GM23338 (cell line): Measurements from ENCODE around the gene ZDHHC18. TPM values are rescaled to one million over a fixed set of nuclear protein-coding genes. Genes with fewer than 3 reads are reported as not detected.

ENCODE experiments used
- ATAC-seq: fragments of 200-7000 bp; cut with Tn5 transposase; 3 replicates; pipeline ENCODE4 v1.9.1; 2020
- DNase-seq: peaks from one replicate; pipeline ENCODE4 v3.0.0-alpha.2; 2015; ENCODE audit warnings: low spot score
- H2AFZ ChIP-seq: fragments of 200-600 bp; sonication (generic); 2 replicates; pipeline ENCODE4 v1.8.0; 2016; ENCODE audit warnings: antibody characterized with exemption, mild to moderate bottlenecking, moderate library complexity
- H3F3A ChIP-seq: fragments of 200-600 bp; sonication (generic); replicated peaks from 2 replicates; pipeline ENCODE4 v1.8.0; 2017; ENCODE audit warnings: antibody characterized with exemption, mixed run types, low read depth
- H3K27ac ChIP-seq: fragments of 200-600 bp; sonication (generic); 2 replicates; pipeline ENCODE4 v1.6.1; 2016; ENCODE audit warnings: low read depth
- H3K27me3 ChIP-seq: fragments of 200-600 bp; sonication (generic); 2 replicates; pipeline ENCODE4 v1.8.0; 2016; ENCODE audit warnings: mild to moderate bottlenecking, mixed run types, moderate library complexity; ENCODE audit not compliant: insufficient read depth
- H3K36me3 ChIP-seq: fragments of 200-600 bp; sonication (generic); 2 replicates; pipeline ENCODE4 v1.8.0; 2016; ENCODE audit warnings: mild to moderate bottlenecking; ENCODE audit not compliant: insufficient read depth
- H3K4me1 ChIP-seq: fragments of 200-600 bp; sonication (generic); 2 replicates; pipeline ENCODE4 v1.8.0; 2016; ENCODE audit warnings: mild to moderate bottlenecking, moderate library complexity; ENCODE audit not compliant: insufficient read depth
- H3K4me2 ChIP-seq: fragments of 200-600 bp; sonication (generic); 2 replicates; pipeline ENCODE4 v1.7.1; 2017; ENCODE audit warnings: mixed run types
- H3K4me3 ChIP-seq: fragments of 200-600 bp; sonication (generic); 2 replicates; pipeline ENCODE4 v1.6.1; 2016; ENCODE audit warnings: mixed run types
- H3K79me2 ChIP-seq: fragments of 200-600 bp; sonication (generic); replicated peaks from 2 replicates; pipeline ENCODE4 v1.8.0; 2017; ENCODE audit warnings: mild to moderate bottlenecking; ENCODE audit not compliant: insufficient read depth
- H3K9me2 ChIP-seq: fragments of 200-600 bp; sonication (generic); 2 replicates; pipeline ENCODE4 v1.8.0; 2017; ENCODE audit not compliant: insufficient read depth
- H4K20me1 ChIP-seq: fragments of 200-600 bp; sonication (generic); replicated peaks from 2 replicates; pipeline ENCODE4 v1.8.0; 2017; ENCODE audit warnings: mild to moderate bottlenecking; ENCODE audit not compliant: insufficient read depth
- H3K27ac Mint-ChIP-seq: 2 replicates; pipeline ENCODE4 v1.8.0; 2020; ENCODE audit warnings: inconsistent platforms, mild to moderate bottlenecking, moderate library complexity, mixed read lengths
- H3K27me3 Mint-ChIP-seq: 3 replicates; pipeline ENCODE4 v1.8.0; 2022; ENCODE audit warnings: low read depth, mild to moderate bottlenecking, moderate library complexity, mixed read lengths, inconsistent platforms; ENCODE audit not compliant: insufficient read depth, poor library complexity
- H3K36me3 Mint-ChIP-seq: 3 replicates; pipeline ENCODE4 v1.8.0; 2021; ENCODE audit warnings: low read depth, mild to moderate bottlenecking, inconsistent platforms, moderate library complexity, mixed read lengths
- H3K4me1 Mint-ChIP-seq: 3 replicates; pipeline ENCODE4 v1.8.0; 2020; ENCODE audit warnings: mild to moderate bottlenecking, inconsistent platforms, mixed read lengths
- H3K4me3 Mint-ChIP-seq: 3 replicates; pipeline ENCODE4 v1.8.0; 2021; ENCODE audit warnings: moderate library complexity, mild to moderate bottlenecking, inconsistent platforms, mixed read lengths
- H3K9me3 Mint-ChIP-seq: 3 replicates; pipeline ENCODE4 v1.8.0; 2020; ENCODE audit warnings: moderate library complexity, mild to moderate bottlenecking, inconsistent platforms, mixed read lengths
- POLR2AphosphoS5 ChIP-seq: IDR thresholded peaks from 2 replicates; pipeline ENCODE4 v1.6.1; 2016; ENCODE audit warnings: antibody characterized with exemption, low read depth
- polyA plus RNA-seq: library from polyadenylated mRNA; unstranded; fragments of >200 nt; fragmentation: Nextera tagmentation; extraction: Ambion mirVana; gene quantifications from 2 replicates; pipeline ENCODE4 v1.2.1, GENCODE V29; 2016
- total RNA-seq: library from RNA; depleted of rRNA; stranded (reverse); fragments of >200 nt; shearing (Covaris generic); gene quantifications from 2 replicates; pipeline ENCODE4 v1.2.3, GENCODE V29; 2014
- TF ChIP-seq, protein P1 (sequence below): fragments of 250-450 bp; sonication (Bioruptor Pico); IDR thresholded peaks from 2 replicates; pipeline ENCODE4 v1.5.0; 2020; ENCODE audit warnings: mild to moderate bottlenecking, moderate library complexity

Gene ZDHHC18
- total and polyA plus RNA-seq, 2 experiments from 2014 or later: 6.3 to 26.8 TPM

DNA sequence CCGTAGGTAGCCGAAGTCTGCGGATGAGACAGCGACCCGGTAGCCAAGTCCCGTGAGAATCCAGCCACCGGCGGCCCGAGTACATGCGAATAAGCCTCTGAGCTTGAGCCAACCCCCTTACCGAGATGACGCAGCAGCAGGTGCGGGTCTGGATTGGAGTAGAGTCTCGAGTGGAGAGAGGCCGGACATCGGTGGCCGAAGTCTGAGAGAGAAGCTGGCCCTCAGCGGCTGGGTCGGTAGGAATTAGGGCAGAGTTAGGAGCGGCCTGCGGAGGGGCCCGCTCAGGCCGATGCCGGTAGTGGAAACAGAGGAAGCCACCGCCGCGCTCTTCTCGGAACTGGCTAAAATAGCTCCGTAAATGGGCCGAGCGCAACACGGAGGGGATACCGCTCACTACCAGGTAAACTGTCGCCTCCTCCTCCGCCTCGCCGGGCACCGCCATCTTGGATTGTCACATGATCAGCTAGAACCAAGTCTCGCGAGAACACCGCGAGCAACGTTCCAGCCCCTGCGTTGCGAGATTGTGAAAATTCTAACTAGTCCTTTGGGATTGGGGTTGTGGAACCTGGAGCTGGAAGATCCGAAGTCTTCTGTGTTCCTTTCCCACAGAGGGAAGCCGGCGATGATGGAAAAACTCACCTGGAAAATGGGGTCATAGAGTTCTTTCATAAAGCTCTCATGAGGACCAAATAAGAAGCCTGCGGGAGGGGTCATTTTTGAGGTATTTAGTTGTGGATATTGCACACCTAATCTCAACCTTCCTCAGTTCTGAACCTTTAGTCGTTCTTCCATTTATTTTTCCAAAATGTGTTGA lies 73.7 kb downstream of the ZDHHC18 start, which contains the start of gene GPATCH3 (continued):
- TF ChIP-seq, protein P1, sequence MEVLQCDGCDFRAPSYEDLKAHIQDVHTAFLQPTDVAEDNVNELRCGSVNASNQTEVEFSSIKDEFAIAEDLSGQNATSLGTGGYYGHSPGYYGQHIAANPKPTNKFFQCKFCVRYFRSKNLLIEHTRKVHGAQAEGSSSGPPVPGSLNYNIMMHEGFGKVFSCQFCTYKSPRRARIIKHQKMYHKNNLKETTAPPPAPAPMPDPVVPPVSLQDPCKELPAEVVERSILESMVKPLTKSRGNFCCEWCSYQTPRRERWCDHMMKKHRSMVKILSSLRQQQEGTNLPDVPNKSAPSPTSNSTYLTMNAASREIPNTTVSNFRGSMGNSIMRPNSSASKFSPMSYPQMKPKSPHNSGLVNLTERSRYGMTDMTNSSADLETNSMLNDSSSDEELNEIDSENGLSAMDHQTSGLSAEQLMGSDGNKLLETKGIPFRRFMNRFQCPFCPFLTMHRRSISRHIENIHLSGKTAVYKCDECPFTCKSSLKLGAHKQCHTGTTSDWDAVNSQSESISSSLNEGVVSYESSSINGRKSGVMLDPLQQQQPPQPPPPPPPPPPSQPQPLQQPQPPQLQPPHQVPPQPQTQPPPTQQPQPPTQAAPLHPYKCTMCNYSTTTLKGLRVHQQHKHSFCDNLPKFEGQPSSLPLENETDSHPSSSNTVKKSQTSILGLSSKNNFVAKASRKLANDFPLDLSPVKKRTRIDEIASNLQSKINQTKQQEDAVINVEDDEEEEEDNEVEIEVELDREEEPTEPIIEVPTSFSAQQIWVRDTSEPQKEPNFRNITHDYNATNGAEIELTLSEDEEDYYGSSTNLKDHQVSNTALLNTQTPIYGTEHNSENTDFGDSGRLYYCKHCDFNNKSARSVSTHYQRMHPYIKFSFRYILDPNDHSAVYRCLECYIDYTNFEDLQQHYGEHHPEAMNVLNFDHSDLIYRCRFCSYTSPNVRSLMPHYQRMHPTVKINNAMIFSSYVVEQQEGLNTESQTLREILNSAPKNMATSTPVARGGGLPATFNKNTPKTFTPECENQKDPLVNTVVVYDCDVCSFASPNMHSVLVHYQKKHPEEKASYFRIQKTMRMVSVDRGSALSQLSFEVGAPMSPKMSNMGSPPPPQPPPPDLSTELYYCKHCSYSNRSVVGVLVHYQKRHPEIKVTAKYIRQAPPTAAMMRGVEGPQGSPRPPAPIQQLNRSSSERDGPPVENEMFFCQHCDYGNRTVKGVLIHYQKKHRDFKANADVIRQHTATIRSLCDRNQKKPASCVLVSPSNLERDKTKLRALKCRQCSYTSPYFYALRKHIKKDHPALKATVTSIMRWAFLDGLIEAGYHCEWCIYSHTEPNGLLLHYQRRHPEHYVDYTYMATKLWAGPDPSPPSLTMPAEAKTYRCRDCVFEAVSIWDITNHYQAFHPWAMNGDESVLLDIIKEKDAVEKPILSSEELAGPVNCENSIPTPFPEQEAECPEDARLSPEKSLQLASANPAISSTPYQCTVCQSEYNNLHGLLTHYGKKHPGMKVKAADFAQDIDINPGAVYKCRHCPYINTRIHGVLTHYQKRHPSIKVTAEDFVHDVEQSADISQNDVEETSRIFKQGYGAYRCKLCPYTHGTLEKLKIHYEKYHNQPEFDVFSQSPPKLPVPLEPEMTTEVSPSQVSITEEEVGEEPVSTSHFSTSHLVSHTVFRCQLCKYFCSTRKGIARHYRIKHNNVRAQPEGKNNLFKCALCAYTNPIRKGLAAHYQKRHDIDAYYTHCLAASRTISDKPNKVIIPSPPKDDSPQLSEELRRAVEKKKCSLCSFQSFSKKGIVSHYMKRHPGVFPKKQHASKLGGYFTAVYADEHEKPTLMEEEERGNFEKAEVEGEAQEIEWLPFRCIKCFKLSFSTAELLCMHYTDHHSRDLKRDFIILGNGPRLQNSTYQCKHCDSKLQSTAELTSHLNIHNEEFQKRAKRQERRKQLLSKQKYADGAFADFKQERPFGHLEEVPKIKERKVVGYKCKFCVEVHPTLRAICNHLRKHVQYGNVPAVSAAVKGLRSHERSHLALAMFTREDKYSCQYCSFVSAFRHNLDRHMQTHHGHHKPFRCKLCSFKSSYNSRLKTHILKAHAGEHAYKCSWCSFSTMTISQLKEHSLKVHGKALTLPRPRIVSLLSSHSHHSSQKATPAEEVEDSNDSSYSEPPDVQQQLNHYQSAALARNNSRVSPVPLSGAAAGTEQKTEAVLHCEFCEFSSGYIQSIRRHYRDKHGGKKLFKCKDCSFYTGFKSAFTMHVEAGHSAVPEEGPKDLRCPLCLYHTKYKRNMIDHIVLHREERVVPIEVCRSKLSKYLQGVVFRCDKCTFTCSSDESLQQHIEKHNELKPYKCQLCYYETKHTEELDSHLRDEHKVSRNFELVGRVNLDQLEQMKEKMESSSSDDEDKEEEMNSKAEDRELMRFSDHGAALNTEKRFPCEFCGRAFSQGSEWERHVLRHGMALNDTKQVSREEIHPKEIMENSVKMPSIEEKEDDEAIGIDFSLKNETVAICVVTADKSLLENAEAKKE (CRISPR knock-in tag): no peak

DNA sequence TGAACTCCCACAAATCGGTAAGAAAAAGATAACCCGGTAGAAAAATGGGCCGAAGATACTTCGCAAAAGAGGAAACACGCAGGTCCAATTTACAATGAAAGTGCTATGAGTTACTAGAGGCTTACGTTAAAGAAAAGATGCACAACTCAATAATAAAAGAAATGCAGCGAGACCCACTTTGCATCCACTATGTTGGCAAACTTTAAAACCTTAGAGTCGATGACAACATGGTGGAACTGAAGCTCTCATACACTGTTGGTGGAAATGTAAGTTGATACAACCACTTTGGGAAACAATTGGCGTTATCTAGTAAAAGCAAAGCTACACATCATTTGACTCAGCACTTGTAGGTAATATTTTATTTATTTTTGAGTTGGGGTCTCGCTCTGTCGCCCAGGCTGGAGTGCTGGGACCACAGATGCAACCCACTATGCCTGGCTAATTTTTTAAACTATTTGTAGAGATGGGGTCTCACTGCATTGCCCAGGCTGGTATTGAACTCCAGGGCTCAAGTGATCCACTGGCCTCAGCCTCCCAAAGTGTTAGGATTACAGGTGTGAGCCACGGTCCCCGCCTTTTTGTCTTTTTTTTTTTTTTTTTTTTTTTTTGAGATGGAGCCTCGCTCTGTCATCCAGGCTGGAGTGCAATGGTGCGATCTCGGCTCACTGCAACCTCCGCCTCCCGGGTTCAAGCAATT lies 74.5 kb downstream of the ZDHHC18 start:
- Histone ChIP-seq H3K27me3 (no peaks in the 10 kb centered on the region), H3K9me2 (no peaks in the 10 kb centered on the region), H4K20me1 (no peaks in the 10 kb centered on the region), H3K4me2 (peak overlapping the region; percentile 89), H3K4me3 (peak overlapping the region; percentile 84), H3F3A (0 out of 2 replicates have a peak, but pooled peaks cover 5% of the 10 kb centered on the region), H3K36me3 (peaks cover 6% of the 10 kb centered on the region; the same call in 1 of the 2 replicates), H3K4me1 (peaks cover 7% of the 10 kb centered on the region), H3K79me2 (peaks cover 24% of the 10 kb centered on the region), H3K27ac (peak overlapping the region; percentile 94), H2AFZ (peak overlapping the region; percentile 84; the same call in 1 of the 2 replicates)
- Mint-ChIP-seq H3K4me3 (peak overlapping the region; percentile 87), H3K4me1 (peaks cover 8% of the 10 kb centered on the region), H3K27ac (peak overlapping the region; percentile 97), H3K36me3 (peaks cover 9% of the 10 kb centered on the region; the same call in 2 of the 3 replicates), H3K9me3 (no peaks in the 10 kb centered on the region), H3K27me3 (peaks cover 2% of the 10 kb centered on the region)
- ATAC-seq (no peak), DNase-seq (no peak)
- TF ChIP-seq POLR2AphosphoS5: no peak
- TF ChIP-seq, protein P1 (CRISPR knock-in tag): no peak
